Measurements from ENCODE around the gene VAMP5.
A peak's percentile ranks its signal among the peaks of the same experiment; 100 is the strongest.
"Not testable (repeated sequence)": the region's sequence is repeated elsewhere in the genome, so short reads cannot be mapped to it uniquely, and the experiment has no call there.

The VAMP5 gene

DNA sequence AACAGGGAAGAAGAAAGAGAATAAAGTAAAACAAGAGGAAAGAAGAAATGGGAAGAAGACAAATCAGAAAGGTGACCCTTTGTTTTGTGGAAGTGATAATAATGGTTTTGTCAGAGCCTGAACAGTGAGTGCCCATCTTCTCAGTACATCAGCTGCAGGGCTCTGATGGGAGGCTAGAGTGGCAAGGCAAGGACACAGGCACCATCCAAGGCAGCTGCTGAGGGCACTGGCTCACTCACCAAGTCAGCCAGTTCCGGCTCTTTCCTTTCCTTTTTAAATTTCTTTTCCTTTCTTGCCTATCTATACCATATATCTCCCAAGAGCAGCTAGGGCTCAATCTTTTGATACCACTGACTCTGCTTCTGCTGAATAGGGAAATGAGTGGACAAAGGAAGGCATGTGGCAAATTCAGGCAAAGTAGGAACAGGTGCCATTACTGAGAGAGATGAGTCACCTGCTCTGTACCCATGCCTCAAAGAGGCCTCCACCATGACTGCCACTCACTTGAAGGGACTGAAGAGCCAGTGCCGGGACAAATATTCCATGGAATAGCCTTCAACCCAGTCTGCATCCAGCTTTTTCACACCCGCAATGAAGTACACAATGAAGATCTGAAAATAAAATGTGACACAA lies 29.1 kb upstream of the VAMP5 start:
- H2AFZ ChIP-seq, result no peak overlapping the region
- H3K4me2 ChIP-seq (ENCODE audit: low read length), result no peak overlapping the region
- H3K27me3 ChIP-seq (ENCODE audit: control insufficient read depth, insufficient read depth, low read length), result no peaks in the 10 kb centered on the region
- no peaks in the 10 kb centered on the region for H3K79me2 ChIP-seq
- no peak overlapping the region for H3K27ac ChIP-seq
- TF ChIP-seq, protein P1, sequence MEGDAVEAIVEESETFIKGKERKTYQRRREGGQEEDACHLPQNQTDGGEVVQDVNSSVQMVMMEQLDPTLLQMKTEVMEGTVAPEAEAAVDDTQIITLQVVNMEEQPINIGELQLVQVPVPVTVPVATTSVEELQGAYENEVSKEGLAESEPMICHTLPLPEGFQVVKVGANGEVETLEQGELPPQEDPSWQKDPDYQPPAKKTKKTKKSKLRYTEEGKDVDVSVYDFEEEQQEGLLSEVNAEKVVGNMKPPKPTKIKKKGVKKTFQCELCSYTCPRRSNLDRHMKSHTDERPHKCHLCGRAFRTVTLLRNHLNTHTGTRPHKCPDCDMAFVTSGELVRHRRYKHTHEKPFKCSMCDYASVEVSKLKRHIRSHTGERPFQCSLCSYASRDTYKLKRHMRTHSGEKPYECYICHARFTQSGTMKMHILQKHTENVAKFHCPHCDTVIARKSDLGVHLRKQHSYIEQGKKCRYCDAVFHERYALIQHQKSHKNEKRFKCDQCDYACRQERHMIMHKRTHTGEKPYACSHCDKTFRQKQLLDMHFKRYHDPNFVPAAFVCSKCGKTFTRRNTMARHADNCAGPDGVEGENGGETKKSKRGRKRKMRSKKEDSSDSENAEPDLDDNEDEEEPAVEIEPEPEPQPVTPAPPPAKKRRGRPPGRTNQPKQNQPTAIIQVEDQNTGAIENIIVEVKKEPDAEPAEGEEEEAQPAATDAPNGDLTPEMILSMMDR (IDR thresholded peaks at IDR 0.05), result no peak
- H3K9me3 ChIP-seq (ENCODE audit: control insufficient read depth, low read length), result no peaks in the 10 kb centered on the region
- no peaks in the 10 kb centered on the region for H3K36me3 ChIP-seq (ENCODE audit: control insufficient read depth, insufficient read depth, low read length)
- no peak overlapping the region for H3K4me3 ChIP-seq (ENCODE audit: low read depth, low read length)
- peaks cover 8% of the 10 kb centered on the region for H3K4me1 ChIP-seq
- no peak overlapping the region for H3K9ac ChIP-seq

DNA sequence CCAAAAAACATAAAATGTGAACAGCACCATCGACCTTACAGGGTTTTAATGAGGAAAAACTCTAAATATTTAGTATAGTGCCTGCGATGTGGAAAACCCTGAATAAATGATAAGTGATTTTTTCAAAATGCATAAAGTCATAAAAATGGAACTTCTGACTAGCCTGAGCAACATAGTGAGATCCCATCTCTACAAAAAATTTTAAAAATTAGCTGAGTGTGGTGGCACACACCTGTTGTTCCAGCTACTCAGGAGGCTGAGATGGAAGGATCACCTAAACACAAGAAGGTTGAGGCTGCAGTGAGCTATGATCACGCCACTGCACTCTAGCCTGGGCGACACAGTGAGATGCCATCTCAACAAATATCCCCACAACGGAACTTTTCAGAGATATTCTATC lies 27.1 kb upstream of the VAMP5 start:
- TF ChIP-seq, protein P1 (IDR thresholded peaks at IDR 0.05), result no peak
- no peak overlapping the region for H3K4me3 ChIP-seq (ENCODE audit: low read depth, low read length)
- H3K9ac ChIP-seq, result no peak overlapping the region
- H3K79me2 ChIP-seq, result no peaks in the 10 kb centered on the region
- no peak overlapping the region for H3K27ac ChIP-seq
- no peaks in the 10 kb centered on the region for H3K9me3 ChIP-seq (ENCODE audit: control insufficient read depth, low read length)
- H3K4me2 ChIP-seq (ENCODE audit: low read length), result no peak overlapping the region
- H3K36me3 ChIP-seq (ENCODE audit: control insufficient read depth, insufficient read depth, low read length), result no peaks in the 10 kb centered on the region
- H3K27me3 ChIP-seq (ENCODE audit: control insufficient read depth, insufficient read depth, low read length), result no peaks in the 10 kb centered on the region
- no peak overlapping the region for H2AFZ ChIP-seq
- peaks cover 5% of the 10 kb centered on the region for H3K4me1 ChIP-seq

DNA sequence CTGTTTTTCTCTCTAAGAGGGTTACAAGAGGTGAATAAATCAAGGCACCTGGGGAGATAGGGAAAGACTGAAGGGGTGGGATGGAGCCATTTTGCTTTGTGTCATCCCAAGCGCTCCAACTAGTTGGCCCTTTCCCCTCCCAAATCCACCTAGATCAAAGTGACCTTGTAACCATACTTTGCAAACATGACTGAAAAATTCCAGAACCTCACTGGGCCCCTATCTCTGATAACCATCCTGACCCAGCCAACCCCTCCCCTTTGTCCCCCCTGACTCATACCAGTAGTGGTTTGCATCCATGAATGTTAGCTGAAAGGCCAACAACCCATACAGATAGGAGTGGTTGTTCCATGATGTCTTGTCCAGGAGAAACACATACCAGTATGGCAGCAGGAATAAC lies 26.1 kb upstream of the VAMP5 start:
- TF ChIP-seq, protein P1 (IDR thresholded peaks at IDR 0.05), result no peak
- Histone ChIP-seq H3K4me2 (ENCODE audit: low read length) (no peak overlapping the region), H2AFZ (no peak overlapping the region), H3K9ac (no peak overlapping the region), H3K9me3 (ENCODE audit: control insufficient read depth, low read length) (no peaks in the 10 kb centered on the region), H3K79me2 (no peaks in the 10 kb centered on the region), H3K27me3 (ENCODE audit: control insufficient read depth, insufficient read depth, low read length) (no peaks in the 10 kb centered on the region), H3K36me3 (ENCODE audit: control insufficient read depth, insufficient read depth, low read length) (no peaks in the 10 kb centered on the region), H3K27ac (no peak overlapping the region), H3K4me3 (ENCODE audit: low read depth, low read length) (no peak overlapping the region), H3K4me1 (peaks cover 2% of the 10 kb centered on the region)

DNA sequence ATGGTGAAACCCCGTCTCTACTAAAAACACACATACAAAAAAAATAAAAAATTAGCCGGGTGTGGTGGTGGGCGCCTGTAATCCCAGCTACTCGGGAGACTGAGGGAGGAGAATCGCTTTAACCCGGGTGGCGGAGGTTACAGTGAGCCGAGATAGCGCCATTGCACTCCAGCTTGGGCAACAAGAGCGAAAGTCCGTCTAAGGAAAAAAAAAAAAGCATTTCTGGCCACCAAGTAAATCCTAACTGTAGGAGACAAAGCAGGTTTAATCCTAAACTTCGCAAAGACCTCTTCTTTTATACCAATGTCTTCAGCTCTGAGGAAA lies 23.9 kb upstream of the VAMP5 start:
- H2AFZ ChIP-seq, H3K27ac ChIP-seq: not testable (repeated sequence)
- peak overlapping the region; percentile 73 for H3K4me3 ChIP-seq (ENCODE audit: low read depth, low read length)

DNA sequence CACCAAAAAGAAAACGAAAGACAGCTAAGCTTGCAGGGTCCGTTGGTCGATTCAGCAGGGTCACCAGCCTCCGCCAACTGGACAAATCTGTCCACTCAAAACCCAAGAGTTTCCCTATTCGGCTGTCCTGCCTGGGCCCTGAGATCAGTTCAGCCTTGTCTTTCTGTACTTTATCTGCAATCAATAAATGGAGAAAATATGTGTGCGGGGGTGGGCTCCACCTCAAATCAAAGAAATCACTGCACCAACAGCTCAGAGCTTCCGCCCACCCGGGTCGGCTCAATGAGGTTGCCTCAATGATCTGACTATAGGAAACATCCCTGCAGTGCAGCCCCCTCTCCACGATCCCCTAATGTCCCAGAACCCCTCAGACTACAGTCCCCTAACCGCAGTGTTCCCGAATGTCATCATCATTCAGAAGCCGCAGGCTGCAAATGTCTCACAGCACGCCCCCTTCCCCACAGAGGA lies 23.4 kb upstream of the VAMP5 start:
- no peaks in the 10 kb centered on the region for H3K9me3 ChIP-seq (ENCODE audit: control insufficient read depth, low read length)
- peak overlapping the region; percentile 74 for H3K4me2 ChIP-seq (ENCODE audit: low read length)
- peak overlapping the region; percentile 77 for H2AFZ ChIP-seq
- peak overlapping the region; percentile 73 for H3K27ac ChIP-seq
- H3K9ac ChIP-seq, result no peak overlapping the region
- no peaks in the 10 kb centered on the region for H3K27me3 ChIP-seq (ENCODE audit: control insufficient read depth, insufficient read depth, low read length)
- no peaks in the 10 kb centered on the region for H3K36me3 ChIP-seq (ENCODE audit: control insufficient read depth, insufficient read depth, low read length)
- TF ChIP-seq, protein P1 (IDR thresholded peaks at IDR 0.05), result no peak
- H3K79me2 ChIP-seq, result no peaks in the 10 kb centered on the region
- peak overlapping the region; percentile 73 for H3K4me3 ChIP-seq (ENCODE audit: low read depth, low read length)
- peaks cover 2% of the 10 kb centered on the region for H3K4me1 ChIP-seq

More for the DNA sequence above, 23.9 kb upstream of the VAMP5 start:
- H3K9me3 ChIP-seq (ENCODE audit: control insufficient read depth, low read length); H3K36me3 ChIP-seq (ENCODE audit: control insufficient read depth, insufficient read depth, low read length); H3K27me3 ChIP-seq (ENCODE audit: control insufficient read depth, insufficient read depth, low read length); H3K4me1 ChIP-seq; H3K79me2 ChIP-seq; H3K9ac ChIP-seq: not testable (repeated sequence)
- H3K4me2 ChIP-seq (ENCODE audit: low read length), result peak overlapping the region; percentile 74
